ENCODE results near the gene GJC2.
"Not testable (repeated sequence)": the region's sequence is repeated elsewhere in the genome, so short reads cannot be mapped to it uniquely, and the experiment has no call there.

GJC2 gene

GRCh38 chr1:228110556-228110955 is 39.2 kb upstream of the GJC2 start:
- H3K4me3 ChIP-seq (ENCODE audit: low read length) = no peak overlapping the region
- no peaks in the 10 kb centered on the region for H4K20me1 ChIP-seq (ENCODE audit: insufficient read depth, low read length)
- no peaks in the 10 kb centered on the region for H3K27me3 ChIP-seq (replicated peaks; ENCODE audit: insufficient read depth, low read length)
- TF ChIP-seq EZH2phosphoT487 (IDR thresholded peaks at IDR 0.05; ENCODE audit: low read length) (no peak), CTCF (IDR thresholded peaks at IDR 0.05; ENCODE audit: low read length) (no peak)
- H3K9me2 ChIP-seq (replicated peaks; ENCODE audit: insufficient read depth, low read length) = no peaks in the 10 kb centered on the region
- H3K36me3 ChIP-seq (replicated peaks; ENCODE audit: insufficient read depth, low read length) = 0 out of 2 replicates have a peak, but pooled peaks cover 3% of the 10 kb centered on the region
- no peak overlapping the region for H3K9ac ChIP-seq (ENCODE audit: low read length)
- peaks cover 19% of the 10 kb centered on the region for H3F3A ChIP-seq (ENCODE audit: insufficient read depth, low read length)
- peaks cover 42% of the 10 kb centered on the region for H3K79me2 ChIP-seq (ENCODE audit: low read length)
- H3K27ac ChIP-seq (ENCODE audit: low read length) = no peak overlapping the region
- H3K4me1 ChIP-seq (ENCODE audit: low read length) = peaks cover 28% of the 10 kb centered on the region
- H3K9me3 ChIP-seq (replicated peaks; ENCODE audit: insufficient read depth, low read length) = no peaks in the 10 kb centered on the region
- no peak for DNase-seq
- peak overlapping the region; percentile 97; the same call in 1 of the 2 replicates for H3K4me2 ChIP-seq (ENCODE audit: low read depth, low read length)
- H2AFZ ChIP-seq (ENCODE audit: low read length) = no peak overlapping the region

DNA sequence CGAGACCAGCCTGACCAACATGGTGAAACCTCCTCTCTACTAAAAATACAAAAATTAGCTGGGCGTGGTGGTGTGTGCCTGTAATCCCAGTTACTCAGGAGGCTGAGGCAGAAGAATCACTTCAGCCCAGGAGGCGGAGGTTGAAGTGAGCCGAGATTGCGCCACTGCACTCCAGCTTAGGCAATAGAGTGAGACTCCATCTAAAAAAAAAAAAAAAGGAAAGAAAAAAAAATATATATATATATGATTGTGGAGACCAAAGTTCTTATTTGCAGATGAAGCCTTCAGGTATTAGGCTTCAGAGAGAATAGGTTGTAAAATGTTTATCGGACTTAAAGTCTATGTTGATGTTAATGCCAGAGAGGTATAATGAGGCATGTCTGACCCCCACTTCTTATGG is 38.4 kb upstream of the GJC2 start:
- not testable (repeated sequence) for DNase-seq; H3K27me3 ChIP-seq (replicated peaks; ENCODE audit: insufficient read depth, low read length); H3K27ac ChIP-seq (ENCODE audit: low read length); H3K4me3 ChIP-seq (ENCODE audit: low read length); H3K9ac ChIP-seq (ENCODE audit: low read length); H3K36me3 ChIP-seq (replicated peaks; ENCODE audit: insufficient read depth, low read length); H3K9me3 ChIP-seq (replicated peaks; ENCODE audit: insufficient read depth, low read length); H3K9me2 ChIP-seq (replicated peaks; ENCODE audit: insufficient read depth, low read length); H2AFZ ChIP-seq (ENCODE audit: low read length); H4K20me1 ChIP-seq (ENCODE audit: insufficient read depth, low read length)
- Histone ChIP-seq H3K4me1 (ENCODE audit: low read length) (peaks cover 28% of the 10 kb centered on the region), H3K79me2 (ENCODE audit: low read length) (peaks cover 42% of the 10 kb centered on the region), H3K4me2 (ENCODE audit: low read depth, low read length) (peak overlapping the region; percentile 54; the same call in 1 of the 2 replicates), H3F3A (ENCODE audit: insufficient read depth, low read length) (peaks cover 19% of the 10 kb centered on the region)

GRCh38 chr1:228112167-228112566 is 37.6 kb upstream of the GJC2 start:
- Histone ChIP-seq H3K9me2 (replicated peaks; ENCODE audit: insufficient read depth, low read length) (no peaks in the 10 kb centered on the region), H4K20me1 (ENCODE audit: insufficient read depth, low read length) (no peaks in the 10 kb centered on the region), H2AFZ (ENCODE audit: low read length) (peak overlapping the region; percentile 38), H3K9me3 (replicated peaks; ENCODE audit: insufficient read depth, low read length) (no peaks in the 10 kb centered on the region), H3K27me3 (replicated peaks; ENCODE audit: insufficient read depth, low read length) (no peaks in the 10 kb centered on the region), H3K9ac (ENCODE audit: low read length) (no peak overlapping the region), H3K79me2 (ENCODE audit: low read length) (peaks cover 33% of the 10 kb centered on the region), H3K4me1 (ENCODE audit: low read length) (peaks cover 28% of the 10 kb centered on the region), H3K27ac (ENCODE audit: low read length) (peak overlapping the region; percentile 63; the same call in 1 of the 2 replicates), H3F3A (ENCODE audit: insufficient read depth, low read length) (peaks cover 19% of the 10 kb centered on the region), H3K4me2 (ENCODE audit: low read depth, low read length) (peak overlapping the region; percentile 54; the same call in 1 of the 2 replicates), H3K36me3 (replicated peaks; ENCODE audit: insufficient read depth, low read length) (0 out of 2 replicates have a peak, but pooled peaks cover 3% of the 10 kb centered on the region), H3K4me3 (ENCODE audit: low read length) (no peak overlapping the region)
- TF ChIP-seq CTCF (IDR thresholded peaks at IDR 0.05; ENCODE audit: low read length) (no peak), EZH2 (optimal IDR thresholded peaks at IDR 0.05; ENCODE audit: low read depth, low read length) (no peak), EZH2phosphoT487 (IDR thresholded peaks at IDR 0.05; ENCODE audit: low read length) (no peak)
- peak; percentile 96 for DNase-seq

GRCh38 chr1:228112617-228113016 is 37.1 kb upstream of the GJC2 start:
- Histone ChIP-seq H4K20me1 (ENCODE audit: insufficient read depth, low read length) (no peaks in the 10 kb centered on the region), H3K27me3 (replicated peaks; ENCODE audit: insufficient read depth, low read length) (no peaks in the 10 kb centered on the region), H3K79me2 (ENCODE audit: low read length) (peaks cover 29% of the 10 kb centered on the region), H3K4me3 (ENCODE audit: low read length) (no peak overlapping the region), H3K9me3 (replicated peaks; ENCODE audit: insufficient read depth, low read length) (no peaks in the 10 kb centered on the region), H3K9me2 (replicated peaks; ENCODE audit: insufficient read depth, low read length) (no peaks in the 10 kb centered on the region), H3F3A (ENCODE audit: insufficient read depth, low read length) (peaks cover 19% of the 10 kb centered on the region), H3K4me2 (ENCODE audit: low read depth, low read length) (peak overlapping the region; percentile 54; the same call in 1 of the 2 replicates), H3K36me3 (replicated peaks; ENCODE audit: insufficient read depth, low read length) (0 out of 2 replicates have a peak, but pooled peaks cover under 1% of the 10 kb centered on the region), H2AFZ (ENCODE audit: low read length) (peak overlapping the region; percentile 38), H3K27ac (ENCODE audit: low read length) (peak overlapping the region; percentile 63; the same call in 1 of the 2 replicates), H3K9ac (ENCODE audit: low read length) (no peak overlapping the region), H3K4me1 (ENCODE audit: low read length) (peaks cover 26% of the 10 kb centered on the region)
- DNase-seq = no peak
- TF ChIP-seq EZH2 (optimal IDR thresholded peaks at IDR 0.05; ENCODE audit: low read depth, low read length) (no peak), CTCF (IDR thresholded peaks at IDR 0.05; ENCODE audit: low read length) (no peak), EZH2phosphoT487 (IDR thresholded peaks at IDR 0.05; ENCODE audit: low read length) (no peak)
